ENCODE measurements around the gene ANO2. TPM values are rescaled to one million over a fixed set of nuclear protein-coding genes. Genes with fewer than 3 reads are reported as not detected.

ANO2 gene
- polyA plus RNA-seq, 1 donor from 2014 or later: 1.8 TPM

DNA sequence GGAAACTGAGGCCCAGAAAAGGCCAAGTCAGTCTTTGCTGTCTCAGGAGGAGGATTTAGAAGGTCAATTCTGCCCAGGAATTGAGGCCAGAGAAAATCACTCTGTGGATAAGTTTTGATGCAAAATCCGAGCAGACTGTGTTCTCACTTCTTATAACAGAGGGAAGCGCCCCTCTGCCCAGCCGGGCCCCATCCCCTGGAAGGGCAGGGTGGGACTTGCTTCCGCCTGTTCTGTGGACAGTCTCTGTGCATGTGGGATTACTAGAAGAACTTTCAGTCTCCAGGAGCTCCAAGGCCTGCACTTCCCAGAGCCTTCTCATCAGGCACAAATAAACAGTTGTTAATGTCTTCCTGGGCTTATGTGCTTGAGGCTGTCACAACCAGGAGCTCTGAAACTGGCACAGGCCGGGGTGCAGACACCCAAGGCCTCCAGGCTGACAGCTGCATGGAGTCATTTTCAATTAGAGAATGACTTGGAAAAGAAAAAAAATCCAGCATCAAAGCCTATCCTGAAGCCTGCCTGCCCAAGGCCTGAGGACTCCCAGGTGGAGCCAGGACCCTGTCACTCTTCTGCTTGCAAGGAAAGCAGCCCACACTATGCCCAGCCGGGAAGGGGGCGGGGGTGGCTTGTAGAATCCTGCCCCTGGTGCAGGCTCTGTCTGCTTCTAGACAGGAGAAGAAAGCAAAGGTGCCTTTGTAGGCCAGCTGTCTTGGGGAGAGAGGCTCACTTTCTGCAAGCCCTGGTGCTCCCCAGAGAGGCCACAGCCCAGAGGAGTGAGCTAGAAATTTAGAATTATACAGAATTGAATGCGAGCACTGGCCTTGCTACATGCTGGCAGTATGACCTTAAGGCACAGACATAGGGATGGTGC is 428.5 kb downstream of the ANO2 start:
- Histone ChIP-seq H3K79me2 (replicated peaks; ENCODE audit: insufficient read depth, low read length) (no peaks in the 10 kb centered on the region), H3K9me2 (ENCODE audit: insufficient read depth, low read length) (no peaks in the 10 kb centered on the region), H3K36me3 (ENCODE audit: insufficient read depth, low read length) (no peaks in the 10 kb centered on the region), H3K9me3 (ENCODE audit: low read length) (no peaks in the 10 kb centered on the region), H4K20me1 (ENCODE audit: insufficient read depth) (no peaks in the 10 kb centered on the region), H3K4me3 (ENCODE audit: low read length) (no peak overlapping the region), H2AFZ (ENCODE audit: low read depth, low read length) (no peak overlapping the region), H3K27ac (ENCODE audit: low read length) (no peak overlapping the region), H3F3A (ENCODE audit: insufficient read depth, low read length, poor library complexity, severe bottlenecking) (no peaks in the 10 kb centered on the region), H3K9ac (ENCODE audit: low read length) (no peak overlapping the region), H3K27me3 (ENCODE audit: insufficient read depth, low read depth, low read length) (no peaks in the 10 kb centered on the region), H3K4me2 (ENCODE audit: low read length) (no peak overlapping the region)
- TF ChIP-seq, protein P1, sequence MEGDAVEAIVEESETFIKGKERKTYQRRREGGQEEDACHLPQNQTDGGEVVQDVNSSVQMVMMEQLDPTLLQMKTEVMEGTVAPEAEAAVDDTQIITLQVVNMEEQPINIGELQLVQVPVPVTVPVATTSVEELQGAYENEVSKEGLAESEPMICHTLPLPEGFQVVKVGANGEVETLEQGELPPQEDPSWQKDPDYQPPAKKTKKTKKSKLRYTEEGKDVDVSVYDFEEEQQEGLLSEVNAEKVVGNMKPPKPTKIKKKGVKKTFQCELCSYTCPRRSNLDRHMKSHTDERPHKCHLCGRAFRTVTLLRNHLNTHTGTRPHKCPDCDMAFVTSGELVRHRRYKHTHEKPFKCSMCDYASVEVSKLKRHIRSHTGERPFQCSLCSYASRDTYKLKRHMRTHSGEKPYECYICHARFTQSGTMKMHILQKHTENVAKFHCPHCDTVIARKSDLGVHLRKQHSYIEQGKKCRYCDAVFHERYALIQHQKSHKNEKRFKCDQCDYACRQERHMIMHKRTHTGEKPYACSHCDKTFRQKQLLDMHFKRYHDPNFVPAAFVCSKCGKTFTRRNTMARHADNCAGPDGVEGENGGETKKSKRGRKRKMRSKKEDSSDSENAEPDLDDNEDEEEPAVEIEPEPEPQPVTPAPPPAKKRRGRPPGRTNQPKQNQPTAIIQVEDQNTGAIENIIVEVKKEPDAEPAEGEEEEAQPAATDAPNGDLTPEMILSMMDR (IDR thresholded peaks at IDR 0.05; ENCODE audit: poor library complexity, severe bottlenecking): no peak
- TF ChIP-seq TAF1 (IDR thresholded peaks at IDR 0.05; ENCODE audit: low read depth) (no peak), EZH2 (IDR thresholded peaks at IDR 0.05; ENCODE audit: borderline replicate concordance, insufficient read depth, low read length, poor library complexity, severe bottlenecking) (no peak), SMC3 (conservative IDR thresholded peaks at IDR 0.05; ENCODE audit: poor library complexity) (no peak), MXI1 (conservative IDR thresholded peaks at IDR 0.05; ENCODE audit: poor library complexity, severe bottlenecking) (no peak), POLR2AphosphoS5 (IDR thresholded peaks at IDR 0.05) (no peak), EP300 (conservative IDR thresholded peaks at IDR 0.05; ENCODE audit: poor library complexity, severe bottlenecking) (no peak), RAD21 (conservative IDR thresholded peaks at IDR 0.05) (no peak)
- TF ChIP-seq, protein P2, sequence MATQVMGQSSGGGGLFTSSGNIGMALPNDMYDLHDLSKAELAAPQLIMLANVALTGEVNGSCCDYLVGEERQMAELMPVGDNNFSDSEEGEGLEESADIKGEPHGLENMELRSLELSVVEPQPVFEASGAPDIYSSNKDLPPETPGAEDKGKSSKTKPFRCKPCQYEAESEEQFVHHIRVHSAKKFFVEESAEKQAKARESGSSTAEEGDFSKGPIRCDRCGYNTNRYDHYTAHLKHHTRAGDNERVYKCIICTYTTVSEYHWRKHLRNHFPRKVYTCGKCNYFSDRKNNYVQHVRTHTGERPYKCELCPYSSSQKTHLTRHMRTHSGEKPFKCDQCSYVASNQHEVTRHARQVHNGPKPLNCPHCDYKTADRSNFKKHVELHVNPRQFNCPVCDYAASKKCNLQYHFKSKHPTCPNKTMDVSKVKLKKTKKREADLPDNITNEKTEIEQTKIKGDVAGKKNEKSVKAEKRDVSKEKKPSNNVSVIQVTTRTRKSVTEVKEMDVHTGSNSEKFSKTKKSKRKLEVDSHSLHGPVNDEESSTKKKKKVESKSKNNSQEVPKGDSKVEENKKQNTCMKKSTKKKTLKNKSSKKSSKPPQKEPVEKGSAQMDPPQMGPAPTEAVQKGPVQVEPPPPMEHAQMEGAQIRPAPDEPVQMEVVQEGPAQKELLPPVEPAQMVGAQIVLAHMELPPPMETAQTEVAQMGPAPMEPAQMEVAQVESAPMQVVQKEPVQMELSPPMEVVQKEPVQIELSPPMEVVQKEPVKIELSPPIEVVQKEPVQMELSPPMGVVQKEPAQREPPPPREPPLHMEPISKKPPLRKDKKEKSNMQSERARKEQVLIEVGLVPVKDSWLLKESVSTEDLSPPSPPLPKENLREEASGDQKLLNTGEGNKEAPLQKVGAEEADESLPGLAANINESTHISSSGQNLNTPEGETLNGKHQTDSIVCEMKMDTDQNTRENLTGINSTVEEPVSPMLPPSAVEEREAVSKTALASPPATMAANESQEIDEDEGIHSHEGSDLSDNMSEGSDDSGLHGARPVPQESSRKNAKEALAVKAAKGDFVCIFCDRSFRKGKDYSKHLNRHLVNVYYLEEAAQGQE (IDR thresholded peaks at IDR 0.05; ENCODE audit: borderline replicate concordance): no peak

DNA sequence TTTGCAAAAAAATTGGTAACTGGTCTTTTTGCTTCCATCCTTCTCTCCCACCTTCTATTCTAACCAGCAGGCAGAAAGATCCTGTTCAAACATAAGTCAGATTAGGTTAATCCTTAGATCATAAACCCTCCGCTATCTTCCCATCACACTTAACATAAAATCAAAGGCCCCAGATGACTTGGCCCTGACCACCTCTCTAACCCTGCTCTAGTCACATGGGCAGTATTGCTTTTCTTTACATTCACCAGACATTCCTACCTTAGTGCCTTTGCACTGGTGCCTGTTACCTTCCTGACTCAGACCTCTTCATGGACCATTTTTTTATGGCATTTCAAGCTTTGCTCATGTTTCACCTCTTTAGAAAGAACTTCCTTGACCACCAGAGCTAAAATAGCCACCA is 429.6 kb downstream of the ANO2 start:
- no peaks in the 10 kb centered on the region for H3K79me2 ChIP-seq (replicated peaks; ENCODE audit: insufficient read depth, low read length)
- no peak overlapping the region for H2AFZ ChIP-seq (ENCODE audit: low read depth, low read length)
- no peaks in the 10 kb centered on the region for H3F3A ChIP-seq (ENCODE audit: insufficient read depth, low read length, poor library complexity, severe bottlenecking)
- H3K4me3 ChIP-seq (ENCODE audit: low read length): no peak overlapping the region
- no peaks in the 10 kb centered on the region for H4K20me1 ChIP-seq (ENCODE audit: insufficient read depth)
- H3K36me3 ChIP-seq (ENCODE audit: insufficient read depth, low read length): no peaks in the 10 kb centered on the region
- no peaks in the 10 kb centered on the region for H3K27me3 ChIP-seq (ENCODE audit: insufficient read depth, low read depth, low read length)
- no peak overlapping the region for H3K9ac ChIP-seq (ENCODE audit: low read length)
- H3K9me3 ChIP-seq (ENCODE audit: low read length): no peaks in the 10 kb centered on the region
- no peaks in the 10 kb centered on the region for H3K9me2 ChIP-seq (ENCODE audit: insufficient read depth, low read length)
- H3K4me2 ChIP-seq (ENCODE audit: low read length): no peak overlapping the region
- TF ChIP-seq TAF1 (IDR thresholded peaks at IDR 0.05; ENCODE audit: low read depth): no peak
- TF ChIP-seq, protein P2 (IDR thresholded peaks at IDR 0.05; ENCODE audit: borderline replicate concordance): no peak
- no peak for TF ChIP-seq RAD21 (conservative IDR thresholded peaks at IDR 0.05)
- TF ChIP-seq MXI1 (conservative IDR thresholded peaks at IDR 0.05; ENCODE audit: poor library complexity, severe bottlenecking): no peak
- TF ChIP-seq POLR2AphosphoS5 (IDR thresholded peaks at IDR 0.05): no peak
- no peak for TF ChIP-seq SMC3 (conservative IDR thresholded peaks at IDR 0.05; ENCODE audit: poor library complexity)
- no peak for TF ChIP-seq EP300 (conservative IDR thresholded peaks at IDR 0.05; ENCODE audit: poor library complexity, severe bottlenecking)
- TF ChIP-seq, protein P1 (IDR thresholded peaks at IDR 0.05; ENCODE audit: poor library complexity, severe bottlenecking): no peak
- no peak for TF ChIP-seq EZH2 (IDR thresholded peaks at IDR 0.05; ENCODE audit: borderline replicate concordance, insufficient read depth, low read length, poor library complexity, severe bottlenecking)
- no peak overlapping the region for H3K27ac ChIP-seq (ENCODE audit: low read length)

Data from neural cell (in vitro differentiated cells).